ENCODE results near the gene SCUBE3. TPM values are rescaled to one million over a fixed set of nuclear protein-coding genes. Genes with fewer than 3 reads are reported as not detected.

The SCUBE3 gene
- polyA plus RNA-seq, 3 donors: 0.01 to 0.25 (median 0.11) TPM

DNA sequence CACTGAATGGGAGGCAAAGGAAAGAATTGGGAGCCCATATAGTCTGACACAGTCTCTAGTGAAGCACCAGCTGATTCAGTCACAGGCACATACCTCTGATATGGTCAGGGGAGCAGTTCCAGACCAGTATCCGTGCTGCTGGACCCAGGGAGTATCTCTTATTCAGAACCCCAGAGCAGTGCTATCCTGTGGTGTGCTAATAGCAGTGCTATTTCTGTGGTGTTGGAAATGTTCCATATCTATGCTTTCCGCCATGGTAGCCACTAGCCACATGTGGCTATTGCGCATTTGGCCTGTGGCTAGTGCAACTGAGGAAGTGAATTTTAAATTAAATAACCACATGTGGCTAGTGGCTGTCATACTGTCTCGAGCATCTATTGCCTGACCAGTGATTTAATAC is 11.0 kb downstream of the SCUBE3 start:
- H3K27ac ChIP-seq (ENCODE audit: low read depth, low read length): no peak overlapping the region
- 64 to 95% (median 74%) methylated on average over 4 of the region's 4 CpGs for WGBS, 3 donors

DNA sequence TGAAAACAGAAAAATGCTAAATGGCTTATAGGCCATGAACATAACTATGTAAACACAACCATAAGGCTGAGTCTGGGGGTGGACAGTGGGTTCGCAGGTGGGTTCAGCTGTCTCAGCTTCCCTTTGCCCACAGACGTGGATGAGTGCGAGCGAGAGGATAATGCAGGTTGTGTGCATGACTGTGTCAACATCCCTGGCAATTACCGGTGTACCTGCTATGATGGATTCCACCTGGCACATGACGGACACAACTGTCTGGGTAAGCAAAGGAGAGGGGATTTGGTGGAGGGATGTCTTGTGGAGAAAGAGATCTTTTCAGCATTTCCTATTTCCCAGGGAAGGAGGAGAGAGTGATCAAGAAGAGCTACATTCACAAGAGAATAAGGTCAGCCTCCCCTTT is 14.7 kb downstream of the SCUBE3 start:
- H3K27ac ChIP-seq (ENCODE audit: low read depth, low read length): no peak overlapping the region
- 92 to 96% (median 95%) methylated on average over 6 of the region's 6 CpGs for WGBS, 3 donors

DNA sequence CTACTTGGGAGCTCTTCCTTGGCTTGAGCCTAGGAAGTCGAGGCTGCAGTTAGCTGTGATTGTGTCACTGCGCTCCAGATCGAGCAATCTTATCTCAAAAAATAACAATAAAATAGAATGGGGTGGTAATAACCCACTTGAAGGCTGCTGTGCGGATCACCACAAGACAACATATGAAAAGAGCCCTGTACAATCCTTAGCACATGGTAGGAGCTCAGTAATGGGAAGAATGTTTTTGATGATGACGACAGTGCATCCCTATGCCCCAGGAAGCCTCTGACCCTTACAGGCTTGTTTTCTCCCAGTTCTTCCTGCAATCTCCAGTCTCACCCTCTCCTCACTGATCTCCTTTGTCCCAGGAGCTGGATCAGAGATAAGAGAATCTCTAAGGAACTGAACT is 15.5 kb downstream of the SCUBE3 start:
- WGBS, 3 donors: 91 to 97% (median 97%) methylated on average over 5 of the region's 5 CpGs
- no peak overlapping the region for H3K27ac ChIP-seq (ENCODE audit: low read depth, low read length)

DNA sequence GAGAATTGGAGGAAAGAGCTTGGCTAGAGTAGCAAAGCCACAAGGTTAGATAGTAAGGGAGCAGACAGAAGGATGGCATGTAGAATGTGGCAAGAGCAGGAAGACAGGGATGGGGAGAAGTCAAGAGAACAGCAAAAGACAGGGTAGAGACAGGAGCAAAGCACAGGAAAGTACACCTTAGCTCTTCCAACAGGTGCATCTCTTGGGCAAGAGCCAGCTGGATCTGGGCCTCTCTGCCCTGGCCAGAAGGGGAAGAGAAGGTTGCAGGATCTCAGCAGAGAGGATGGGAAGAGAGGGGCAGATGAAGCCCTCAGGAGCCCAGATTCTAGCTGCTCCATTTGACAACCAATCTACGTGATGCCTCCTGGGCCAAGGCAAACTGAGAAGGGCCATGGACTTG is 16.7 kb downstream of the SCUBE3 start:
- WGBS, 3 donors: 91 to 100% (median 100%) methylated on average over 1 of the region's 1 CpG
- no peak overlapping the region for H3K27ac ChIP-seq (ENCODE audit: low read depth, low read length)

DNA sequence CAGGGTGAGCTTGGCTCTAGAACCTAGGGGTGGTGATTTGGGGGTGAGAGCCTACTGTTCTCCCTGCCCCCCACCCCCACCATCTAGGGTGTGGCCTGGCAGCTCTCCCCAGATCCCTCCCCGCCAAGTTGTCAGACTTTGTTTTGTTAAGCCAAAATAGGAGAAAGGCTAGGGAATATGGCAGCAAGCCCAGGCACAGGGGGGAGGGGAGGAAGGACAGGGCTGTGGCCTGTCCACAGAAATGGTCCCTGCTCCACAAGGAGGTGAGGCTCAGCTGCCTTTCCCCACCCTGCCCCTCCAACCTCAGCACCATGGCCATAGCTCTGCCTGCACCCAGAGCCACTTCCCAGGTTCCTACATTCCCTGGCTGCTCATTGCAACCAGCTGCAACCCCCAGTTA is 17.2 kb downstream of the SCUBE3 start:
- H3K27ac ChIP-seq (ENCODE audit: low read depth, low read length): no peak overlapping the region
- WGBS, 3 donors: 27 to 86% (median 70%) methylated on average over 1 of the region's 1 CpG

DNA sequence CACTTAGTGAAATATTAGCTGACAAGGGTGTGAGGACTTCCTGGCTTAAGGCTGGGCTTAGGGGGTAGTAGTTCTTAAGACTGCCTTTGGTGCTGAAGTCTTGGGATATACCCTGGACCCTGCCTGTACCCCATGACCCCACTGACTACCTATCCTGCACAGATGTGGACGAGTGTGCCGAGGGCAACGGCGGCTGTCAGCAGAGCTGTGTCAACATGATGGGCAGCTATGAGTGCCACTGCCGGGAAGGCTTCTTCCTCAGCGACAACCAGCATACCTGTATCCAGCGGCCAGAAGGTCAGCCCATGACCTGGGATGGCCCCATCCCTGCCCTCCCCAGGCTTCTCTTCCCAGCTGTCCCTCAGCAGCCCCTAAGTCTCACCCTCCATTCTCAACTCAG is 17.8 kb downstream of the SCUBE3 start:
- 93 to 99% (median 97%) methylated on average over 7 of the region's 7 CpGs for WGBS, 3 donors
- no peak overlapping the region for H3K27ac ChIP-seq (ENCODE audit: low read depth, low read length)

DNA sequence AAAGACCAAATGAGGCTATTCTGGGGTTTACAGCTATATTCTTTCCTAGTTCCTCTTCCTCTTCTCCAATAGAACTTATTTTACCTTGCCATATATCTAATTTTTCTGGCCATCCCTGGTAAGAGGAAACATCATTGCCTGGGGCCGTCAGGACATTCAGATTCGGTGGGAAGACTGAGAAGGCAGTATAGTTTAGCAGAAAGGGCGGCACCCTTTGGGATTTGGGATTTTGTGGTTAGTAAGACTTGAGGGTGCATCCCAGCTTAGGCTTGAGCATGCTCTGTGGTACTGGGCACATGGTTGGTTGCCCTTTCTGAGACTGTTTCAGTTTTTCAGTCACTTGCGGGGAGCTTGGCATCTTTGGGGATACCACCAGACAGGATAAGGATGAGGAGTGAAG is 21.1 kb downstream of the SCUBE3 start:
- no peak overlapping the region for H3K27ac ChIP-seq (ENCODE audit: low read depth, low read length)
- 72 to 83% (median 72%) methylated on average over 4 of the region's 4 CpGs for WGBS, 3 donors

DNA sequence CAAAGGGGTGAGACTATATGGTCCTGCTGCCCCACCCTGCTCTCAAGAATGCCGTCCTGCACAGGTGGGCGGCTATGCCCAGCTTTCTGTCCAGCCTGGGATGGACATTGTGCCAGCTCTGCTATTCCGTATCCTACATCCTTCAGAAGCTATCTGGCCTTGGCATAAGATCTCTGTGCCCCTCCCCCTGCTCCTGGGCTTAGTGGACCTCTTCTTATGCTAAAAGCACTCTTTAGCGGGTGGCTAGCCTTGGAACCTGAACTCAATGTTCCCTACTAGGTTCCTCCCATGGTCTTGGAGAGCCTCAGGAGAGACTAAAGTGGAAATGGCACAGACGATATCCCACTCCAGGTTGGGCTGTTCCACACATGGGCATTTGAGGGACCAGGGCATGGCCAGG is 22.5 kb downstream of the SCUBE3 start:
- no peak overlapping the region for H3K27ac ChIP-seq (ENCODE audit: low read depth, low read length)
- WGBS, 3 donors: 95 to 96% (median 96%) methylated on average over 5 of the region's 5 CpGs

DNA sequence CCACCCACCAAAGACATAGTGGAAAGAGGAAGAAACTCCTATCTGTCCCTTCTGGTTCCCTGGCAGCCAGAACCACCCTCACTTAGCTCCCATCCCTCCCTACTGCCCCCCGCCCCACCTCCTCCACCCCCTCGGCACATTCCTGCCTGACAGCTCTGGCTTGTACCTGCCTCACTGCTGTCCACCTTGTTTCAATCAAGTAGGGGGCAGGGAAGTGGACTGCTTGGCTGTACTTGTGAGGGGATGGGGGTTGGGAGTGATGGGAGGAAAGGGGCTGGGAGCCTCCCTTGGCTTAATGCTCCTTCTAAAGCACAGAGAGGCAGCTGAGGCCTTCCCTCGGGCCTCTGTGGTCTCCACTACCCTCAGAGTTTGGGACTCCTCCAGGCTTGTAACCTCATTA is 23.7 kb downstream of the SCUBE3 start:
- H3K27ac ChIP-seq (ENCODE audit: low read depth, low read length): no peak overlapping the region

DNA sequence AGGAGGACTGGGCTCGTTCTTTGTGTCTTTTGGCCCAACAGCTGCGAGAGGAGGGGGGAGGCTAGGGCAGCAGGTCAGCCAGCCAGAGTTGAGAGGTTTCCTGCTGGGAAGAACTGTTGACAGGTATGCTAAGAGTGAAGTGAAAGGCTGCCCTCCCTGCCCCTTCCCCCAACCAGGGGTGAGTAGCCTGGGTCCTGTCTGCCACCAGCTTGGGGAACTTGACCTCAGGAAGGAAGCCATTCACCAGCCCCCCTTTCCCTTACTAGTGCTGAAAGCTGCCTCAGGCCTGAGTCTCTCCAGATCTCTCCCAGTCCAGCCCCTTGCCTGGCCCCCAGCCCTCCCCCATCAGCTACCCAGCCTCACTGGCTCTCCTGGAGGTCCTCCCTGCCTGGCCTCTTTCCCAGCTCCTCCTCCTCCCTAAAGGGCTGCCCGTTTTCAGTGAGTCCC is 25.1 kb downstream of the SCUBE3 start:
- 27 to 75% (median 31%) methylated on average over 3 of the region's 3 CpGs for WGBS, 3 donors
- H3K27ac ChIP-seq (ENCODE audit: low read depth, low read length): no peak overlapping the region

More for the DNA sequence above, 23.7 kb downstream of the SCUBE3 start:
- 61 to 73% (median 69%) methylated on average over 3 of the region's 3 CpGs for WGBS, 3 donors

DNA sequence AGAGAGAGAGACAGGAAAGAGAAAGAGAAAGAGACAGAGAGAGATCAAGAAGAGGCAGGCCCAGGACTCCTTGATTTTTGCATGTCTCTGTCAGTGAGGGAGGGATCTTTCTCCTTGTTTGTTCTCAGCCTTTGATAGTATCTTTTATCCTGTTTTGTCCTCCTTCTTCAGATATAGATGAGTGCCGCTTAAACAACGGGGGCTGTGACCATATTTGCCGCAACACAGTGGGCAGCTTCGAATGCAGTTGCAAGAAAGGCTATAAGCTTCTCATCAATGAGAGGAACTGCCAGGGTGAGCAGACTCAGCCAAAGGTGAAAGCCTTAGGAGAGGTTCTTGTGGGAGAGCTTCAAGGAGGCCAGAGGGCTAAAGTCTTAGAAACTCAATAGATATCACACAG is 25.8 kb downstream of the SCUBE3 start:
- 88 to 93% (median 89%) methylated on average over 4 of the region's 4 CpGs for WGBS, 3 donors
- no peak overlapping the region for H3K27ac ChIP-seq (ENCODE audit: low read depth, low read length)

DNA sequence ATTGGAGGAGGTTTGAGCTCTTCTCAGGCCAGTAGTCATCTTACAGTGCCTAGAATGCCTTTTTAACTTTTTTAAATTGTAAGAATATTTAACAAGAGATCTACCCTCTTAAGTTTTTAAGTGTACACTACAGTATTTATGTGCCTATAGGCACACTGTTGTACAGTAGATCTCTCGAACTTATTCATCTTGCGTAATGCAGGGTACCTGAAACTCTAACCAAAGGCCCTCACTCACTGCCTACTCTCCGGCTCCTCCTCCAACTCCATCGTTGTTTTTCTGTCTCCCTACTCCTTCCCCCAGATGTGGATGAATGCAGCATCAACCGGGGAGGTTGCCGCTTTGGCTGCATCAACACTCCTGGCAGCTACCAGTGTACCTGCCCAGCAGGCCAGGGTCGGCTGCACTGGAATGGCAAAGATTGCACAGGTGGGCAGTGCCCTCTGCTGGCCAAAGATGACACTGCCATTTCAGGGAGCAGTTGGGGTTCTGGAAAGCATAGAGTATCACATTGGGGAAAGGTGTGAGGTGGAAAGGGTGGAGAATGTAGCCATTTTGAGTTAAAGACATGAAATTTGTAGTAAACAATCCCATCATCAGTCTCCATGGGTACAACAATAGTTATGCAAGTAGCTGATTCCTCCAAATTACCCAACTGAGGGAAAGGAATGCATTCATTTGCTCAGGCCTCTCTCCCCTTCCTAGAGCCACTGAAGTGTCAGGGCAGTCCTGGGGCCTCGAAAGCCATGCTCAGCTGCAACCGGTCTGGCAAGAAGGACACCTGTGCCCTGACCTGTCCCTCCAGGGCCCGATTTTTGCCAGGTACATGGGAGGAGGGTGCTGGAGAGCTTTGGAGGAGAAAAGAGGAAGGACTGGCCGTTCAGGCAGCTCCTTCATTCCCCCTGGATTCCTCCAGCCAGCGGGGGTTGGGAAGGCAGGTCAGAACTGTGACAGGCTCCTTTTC is 27.4 kb downstream of the SCUBE3 start:
- 43 to 45% (median 44%) methylated on average over 12 of the region's 12 CpGs for WGBS, 3 donors
- no peak overlapping the region for H3K27ac ChIP-seq (ENCODE audit: low read depth, low read length)

DNA sequence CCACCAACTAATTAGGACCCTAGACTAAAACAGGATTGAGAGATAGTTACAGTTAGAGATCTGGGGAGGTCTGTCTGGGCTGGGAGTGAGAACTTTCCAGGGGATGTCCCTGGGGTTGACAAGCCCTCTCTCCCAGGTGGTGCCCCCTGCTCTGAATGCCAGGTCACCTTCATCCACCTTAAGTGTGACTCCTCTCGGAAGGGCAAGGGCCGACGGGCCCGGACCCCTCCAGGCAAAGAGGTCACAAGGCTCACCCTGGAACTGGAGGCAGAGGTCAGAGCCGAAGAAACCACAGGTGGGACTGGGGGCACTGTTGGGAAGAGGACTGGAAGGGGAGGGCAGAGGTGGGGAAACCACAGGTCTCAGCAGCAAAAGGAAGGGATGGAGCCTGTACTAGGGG is 28.7 kb downstream of the SCUBE3 start:
- no peak overlapping the region for H3K27ac ChIP-seq (ENCODE audit: low read depth, low read length)
- 88 to 98% (median 93%) methylated on average over 5 of the region's 5 CpGs for WGBS, 3 donors

DNA sequence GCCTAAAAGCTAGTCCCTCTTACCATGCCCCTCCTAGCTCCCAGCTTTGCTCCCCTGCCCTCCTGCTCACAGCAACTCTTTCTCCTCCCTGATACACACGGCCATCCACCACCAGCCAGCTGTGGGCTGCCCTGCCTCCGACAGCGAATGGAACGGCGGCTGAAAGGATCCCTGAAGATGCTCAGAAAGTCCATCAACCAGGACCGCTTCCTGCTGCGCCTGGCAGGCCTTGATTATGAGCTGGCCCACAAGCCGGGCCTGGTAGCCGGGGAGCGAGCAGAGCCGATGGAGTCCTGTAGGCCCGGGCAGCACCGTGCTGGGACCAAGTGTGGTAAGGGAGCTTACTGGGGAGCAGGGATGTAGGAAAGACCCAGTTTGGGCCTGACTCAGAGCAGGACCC is 29.1 kb downstream of the SCUBE3 start:
- H3K27ac ChIP-seq (ENCODE audit: low read depth, low read length): no peak overlapping the region
- 97% methylated on average over 13 of the region's 13 CpGs for WGBS, 3 donors

DNA sequence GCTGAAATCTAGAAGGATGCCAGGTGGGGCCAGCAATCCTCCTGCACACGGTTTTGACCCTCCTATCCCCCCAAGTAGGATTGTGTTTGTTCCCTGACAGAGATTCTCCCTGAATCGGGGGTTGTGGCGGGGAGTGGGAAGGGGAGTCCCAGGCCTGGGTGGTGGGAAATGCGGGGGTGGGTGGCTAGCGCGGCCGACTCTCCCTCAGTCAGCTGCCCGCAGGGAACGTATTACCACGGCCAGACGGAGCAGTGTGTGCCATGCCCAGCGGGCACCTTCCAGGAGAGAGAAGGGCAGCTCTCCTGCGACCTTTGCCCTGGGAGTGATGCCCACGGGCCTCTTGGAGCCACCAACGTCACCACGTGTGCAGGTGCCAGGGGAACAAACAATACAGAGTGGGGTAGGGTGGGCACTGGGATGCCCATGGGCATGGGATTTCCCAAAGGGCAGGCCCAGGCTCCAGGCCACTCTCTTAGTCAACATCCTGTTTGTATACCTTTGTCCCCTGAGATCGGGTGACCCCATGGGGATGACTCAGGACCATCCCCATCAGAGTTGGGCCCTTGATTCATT is 29.7 kb downstream of the SCUBE3 start:
- H3K27ac ChIP-seq (ENCODE audit: low read depth, low read length): no peak overlapping the region
- WGBS, 3 donors: 70 to 87% (median 86%) methylated on average over 9 to 17 of the region's 17 CpGs

DNA sequence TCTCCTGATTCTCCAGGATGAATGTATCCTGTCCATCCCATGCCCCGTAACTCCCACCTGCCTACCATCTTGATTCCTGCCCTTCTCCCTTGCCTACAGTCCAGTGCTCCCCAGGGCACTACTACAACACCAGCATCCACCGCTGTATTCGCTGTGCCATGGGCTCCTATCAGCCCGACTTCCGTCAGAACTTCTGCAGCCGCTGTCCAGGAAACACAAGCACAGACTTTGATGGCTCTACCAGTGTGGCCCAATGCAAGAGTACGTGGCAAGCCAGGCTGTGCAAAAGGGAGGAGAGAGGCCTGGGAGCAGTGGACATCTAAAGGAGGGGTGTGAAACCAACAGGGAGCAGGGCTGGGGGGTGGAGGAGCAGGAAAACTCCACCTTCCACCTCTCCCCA is 30.8 kb downstream of the SCUBE3 start:
- no peak overlapping the region for H3K27ac ChIP-seq (ENCODE audit: low read depth, low read length)
- WGBS, 3 donors: 95 to 97% (median 95%) methylated on average over 7 of the region's 7 CpGs

DNA sequence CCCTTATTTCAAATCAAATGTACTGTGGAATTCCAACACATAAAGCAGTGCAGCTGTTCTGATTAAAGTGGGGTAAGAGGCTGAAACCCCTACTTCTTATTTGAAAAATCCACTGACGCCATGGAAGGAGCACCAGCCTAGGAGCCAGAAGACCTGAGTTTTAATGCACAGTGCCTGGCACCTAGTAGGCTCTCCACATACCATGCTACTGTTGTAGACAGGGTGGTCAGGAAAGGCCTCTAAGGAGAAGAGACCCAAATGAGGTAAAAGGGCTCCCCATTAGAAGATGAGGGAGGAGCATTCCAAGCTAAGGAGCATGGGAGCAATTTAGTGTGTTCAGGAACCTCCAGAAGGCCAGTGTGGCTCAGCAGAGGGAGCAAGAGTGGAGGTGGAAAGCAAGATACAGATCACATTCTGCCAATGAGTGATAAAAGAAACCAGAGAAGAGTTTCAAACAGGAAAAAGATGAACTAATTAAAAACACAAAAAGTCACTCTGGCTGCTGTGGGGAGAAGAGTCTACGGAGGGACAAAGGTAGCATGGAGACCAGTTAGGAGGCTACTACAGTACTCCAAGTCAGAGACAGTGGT is 34.0 kb downstream of the SCUBE3 start:
- H3K27ac ChIP-seq (ENCODE audit: low read depth, low read length): no peak overlapping the region
- 94 to 97% (median 94%) methylated on average over 2 of the region's 2 CpGs for WGBS, 3 donors

DNA sequence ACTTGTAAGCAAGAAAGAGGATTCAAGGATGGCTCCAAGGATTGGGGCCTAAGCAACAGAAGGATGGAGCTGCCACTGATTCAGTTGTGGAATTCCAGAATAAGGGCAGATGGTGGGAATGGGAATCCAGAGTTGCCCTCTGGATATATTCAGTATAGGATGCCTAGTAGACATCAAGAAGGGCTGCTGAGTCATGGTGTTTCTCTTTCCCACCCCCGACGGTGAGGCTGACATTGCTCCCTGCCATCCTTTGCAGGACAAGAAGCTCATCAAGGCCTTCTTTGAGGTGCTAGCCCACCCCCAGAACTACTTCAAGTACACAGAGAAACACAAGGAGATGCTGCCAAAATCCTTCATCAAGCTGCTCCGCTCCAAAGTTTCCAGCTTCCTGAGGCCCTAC is 34.5 kb downstream of the SCUBE3 start:
- WGBS, 3 donors: 53 to 66% (median 55%) methylated on average over 3 of the region's 3 CpGs
- H3K27ac ChIP-seq (ENCODE audit: low read depth, low read length): no peak overlapping the region

DNA sequence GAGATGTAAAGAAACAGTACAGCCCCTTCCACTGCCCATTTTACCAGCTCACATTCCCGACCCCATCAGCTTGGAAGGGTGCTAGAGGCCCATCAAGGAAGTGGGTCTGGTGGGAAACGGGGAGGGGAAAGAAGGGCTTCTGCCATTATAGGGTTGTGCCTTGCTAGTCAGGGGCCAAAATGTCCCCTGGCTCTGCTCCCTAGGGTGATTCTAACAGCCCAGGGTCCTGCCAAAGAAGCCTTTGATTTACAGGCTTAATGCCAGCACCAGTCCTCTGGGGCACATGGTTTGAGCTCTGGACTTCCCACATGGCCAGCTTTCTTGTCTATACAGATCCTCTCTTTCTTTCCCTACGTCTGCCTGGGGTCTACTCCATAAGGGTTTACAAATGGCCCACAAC is 35.2 kb downstream of the SCUBE3 start:
- H3K27ac ChIP-seq (ENCODE audit: low read depth, low read length): no peak overlapping the region
- WGBS, 3 donors: 67 to 79% (median 75%) methylated on average over 3 of the region's 3 CpGs
